A673 (cell line): Measurements from ENCODE around the gene SLC38A3. TPM values are rescaled to one million over a fixed set of nuclear protein-coding genes. Genes with fewer than 3 reads are reported as not detected.

Experiments
- BruUV-seq: library from RNA; stranded (reverse); fragments of 400-500 nt; replicated peaks from 2 replicates; lab custom pipeline; 2021; lab: Mats Ljungman, UMichigan
- CTCF ChIA-PET: fragments of 300-600 bp; sonication (Branson Sonifier 250); formaldehyde crosslinking; loops from one replicate; lab custom pipeline; 2022; ENCODE audit warnings: antibody characterized with exemption; lab: Charles Lee
- POLR2A ChIA-PET: fragments of 300-600 bp; sonication (Branson Sonifier 250); formaldehyde crosslinking; loops from one replicate; lab custom pipeline; 2022; ENCODE audit warnings: antibody characterized with exemption; ENCODE audit not compliant: low non-redundant PET; lab: Charles Lee
- DNase-seq: peaks from one replicate; pipeline ENCODE4 v3.0.0-alpha.2; 2015; ENCODE audit warnings: low spot score
- H3K27ac ChIP-seq: fragments of 200-600 bp; sonication (generic); 2 replicates; pipeline ENCODE4 v1.5.1; 2016; ENCODE audit warnings: mixed run types, low read depth, mild to moderate bottlenecking, mixed read lengths, antibody characterized with exemption, low read length; ENCODE audit not compliant: poor library complexity, severe bottlenecking
- H3K27me3 ChIP-seq: fragments of 200-600 bp; sonication (generic); replicated peaks from 2 replicates; pipeline ENCODE4 v1.6.1; 2017; ENCODE audit warnings: mixed run types, low read depth, mild to moderate bottlenecking, mixed read lengths, antibody characterized with exemption, low read length; ENCODE audit not compliant: insufficient read depth, poor library complexity
- H3K36me3 ChIP-seq: fragments of 200-600 bp; sonication (generic); 2 replicates; pipeline ENCODE4 v1.6.1; 2016; ENCODE audit warnings: mixed run types, mild to moderate bottlenecking, mixed read lengths, antibody characterized with exemption, low read length; ENCODE audit not compliant: insufficient read depth, poor library complexity, severe bottlenecking
- H3K4me1 ChIP-seq: fragments of 200-600 bp; sonication (generic); 2 replicates; pipeline ENCODE4 v1.6.1; 2017; ENCODE audit warnings: mixed run types, mild to moderate bottlenecking, mixed read lengths, antibody characterized with exemption, low read length; ENCODE audit not compliant: insufficient read depth, poor library complexity, severe bottlenecking
- H3K4me3 ChIP-seq: fragments of 200-600 bp; sonication (generic); 2 replicates; pipeline ENCODE4 v1.5.1; 2016; ENCODE audit warnings: low read depth, mixed run types, mild to moderate bottlenecking, mixed read lengths, low read length; ENCODE audit not compliant: poor library complexity, severe bottlenecking
- H3K9me3 ChIP-seq: fragments of 200-600 bp; sonication (generic); 2 replicates; pipeline ENCODE4 v1.6.1; 2016; ENCODE audit warnings: mixed run types, low read depth, mild to moderate bottlenecking, mixed read lengths, antibody characterized with exemption, low read length; ENCODE audit not compliant: poor library complexity, severe bottlenecking
- CTCF ChIP-seq: fragments of 300-800, 200-600 bp; sonication (generic); conservative IDR thresholded peaks from 2 replicates; pipeline ENCODE4 v1.5.1; 2017; ENCODE audit warnings: low read depth, mild to moderate bottlenecking, antibody characterized with exemption, low read length, moderate library complexity, mixed read lengths
- EZH2 ChIP-seq: fragments of 200-600 bp; sonication (generic); IDR thresholded peaks from 2 replicates; pipeline ENCODE4 v1.6.1; 2017; ENCODE audit warnings: borderline replicate concordance, low read depth, mild to moderate bottlenecking, mixed read lengths, antibody characterized with exemption, low read length; ENCODE audit not compliant: poor library complexity, severe bottlenecking
- intact Hi-C: fragments of 100-400 bp; cut with micrococcal nuclease; formaldehyde crosslinking; loops from one replicate; pipeline ENCODE4 v1.10.0; 2022; ENCODE audit not compliant: unreplicated experiment
- total RNA-seq: library from RNA; stranded (reverse); gene quantifications from 2 replicates; pipeline ENCODE4 v1.2.3, GENCODE V29; 2021

SLC38A3 gene
- total RNA-seq, 1 experiment from 2014 or later = not detected

GRCh38 chr3:50167841-50168209, 37.2 kb upstream of the SLC38A3 start:
- CTCF ChIA-PET = no interaction called here
- intact Hi-C loops = no loop called here
- POLR2A ChIA-PET = no interaction called here
- Histone ChIP-seq H3K27ac (no peak overlapping the region), H3K9me3 (no peaks in the 10 kb centered on the region), H3K4me1 (peaks cover 30% of the 10 kb centered on the region), H3K36me3 (no peaks in the 10 kb centered on the region), H3K4me3 (no peak overlapping the region), H3K27me3 (no peaks in the 10 kb centered on the region)
- no peak for DNase-seq
- no TSS peak for BruUV-seq
- TF ChIP-seq EZH2 = no peak
- TF ChIP-seq CTCF = no peak

GRCh38 chr3:50168388-50168787, 36.7 kb upstream of the SLC38A3 start:
- Histone ChIP-seq H3K27ac (no peak overlapping the region), H3K27me3 (no peaks in the 10 kb centered on the region), H3K36me3 (no peaks in the 10 kb centered on the region), H3K9me3 (no peaks in the 10 kb centered on the region), H3K4me3 (no peak overlapping the region), H3K4me1 (peaks cover 29% of the 10 kb centered on the region)
- BruUV-seq = no TSS peak
- intact Hi-C loops = no loop called here
- ChIA-PET CTCF (no interaction called here), POLR2A (no interaction called here)
- DNase-seq = no peak
- TF ChIP-seq EZH2 = no peak
- TF ChIP-seq CTCF = no peak

- DNase-seq = no peak
- H3K9me3 ChIP-seq = no peaks in the 10 kb centered on the region
- intact Hi-C loops = no loop called here
- no peaks in the 10 kb centered on the region for H3K36me3 ChIP-seq
- BruUV-seq = no TSS peak
- ChIA-PET POLR2A (no interaction called here), CTCF (no interaction called here)
- TF ChIP-seq CTCF = no peak
- no peak for TF ChIP-seq EZH2
- H3K27me3 ChIP-seq = no peaks in the 10 kb centered on the region
- peaks cover 25% of the 10 kb centered on the region for H3K4me1 ChIP-seq
- no peak overlapping the region for H3K27ac ChIP-seq
- no peak overlapping the region for H3K4me3 ChIP-seq
Measured at GRCh38 chr3:50168791-50169190, 36.3 kb upstream of the SLC38A3 start.
